ACC112 (cell line): ENCODE results near the gene SLC1A1.
"Not testable (repeated sequence)": the region's sequence is repeated elsewhere in the genome, so short reads cannot be mapped to it uniquely, and the experiment has no call there.

Source experiments
- H2AFZ ChIP-seq: fragments of 200-600 bp; sonication (generic); one replicate; pipeline ENCODE4 v1.6.0; 2017; ENCODE audit warnings: antibody characterized with exemption, low read length; ENCODE audit not compliant: unreplicated experiment
- H3K27ac ChIP-seq: fragments of 200-600 bp; sonication (generic); 2 replicates; pipeline ENCODE4 v1.5.1; 2014; ENCODE audit warnings: low read depth, mild to moderate bottlenecking, antibody characterized with exemption, low read length, moderate library complexity
- H3K27me3 ChIP-seq: fragments of 200-600 bp; sonication (generic); 2 replicates; pipeline ENCODE4 v1.6.1; 2014; ENCODE audit warnings: mild to moderate bottlenecking, antibody characterized with exemption, low read length, moderate library complexity, mixed read lengths; ENCODE audit not compliant: insufficient read depth
- H3K36me3 ChIP-seq: fragments of 200-600 bp; sonication (generic); 2 replicates; pipeline ENCODE4 v1.6.1; 2016; ENCODE audit warnings: mild to moderate bottlenecking, antibody characterized with exemption, low read length, moderate library complexity, mixed read lengths; ENCODE audit not compliant: insufficient read depth
- H3K4me1 ChIP-seq: fragments of 200-600 bp; sonication (generic); one replicate; pipeline ENCODE4 v1.6.1; 2016; ENCODE audit warnings: low read length, mixed read lengths; ENCODE audit not compliant: insufficient read depth, unreplicated experiment, control insufficient read depth
- H3K4me3 ChIP-seq: fragments of 200-600 bp; sonication (generic); 2 replicates; pipeline ENCODE4 v1.5.1; 2014; ENCODE audit warnings: mild to moderate bottlenecking, low read depth, low read length
- H3K79me2 ChIP-seq: fragments of 200-600 bp; sonication (generic); one replicate; pipeline ENCODE4 v1.6.0; 2016; ENCODE audit warnings: low read length; ENCODE audit not compliant: control insufficient read depth, unreplicated experiment, insufficient read depth

The SLC1A1 gene

DNA sequence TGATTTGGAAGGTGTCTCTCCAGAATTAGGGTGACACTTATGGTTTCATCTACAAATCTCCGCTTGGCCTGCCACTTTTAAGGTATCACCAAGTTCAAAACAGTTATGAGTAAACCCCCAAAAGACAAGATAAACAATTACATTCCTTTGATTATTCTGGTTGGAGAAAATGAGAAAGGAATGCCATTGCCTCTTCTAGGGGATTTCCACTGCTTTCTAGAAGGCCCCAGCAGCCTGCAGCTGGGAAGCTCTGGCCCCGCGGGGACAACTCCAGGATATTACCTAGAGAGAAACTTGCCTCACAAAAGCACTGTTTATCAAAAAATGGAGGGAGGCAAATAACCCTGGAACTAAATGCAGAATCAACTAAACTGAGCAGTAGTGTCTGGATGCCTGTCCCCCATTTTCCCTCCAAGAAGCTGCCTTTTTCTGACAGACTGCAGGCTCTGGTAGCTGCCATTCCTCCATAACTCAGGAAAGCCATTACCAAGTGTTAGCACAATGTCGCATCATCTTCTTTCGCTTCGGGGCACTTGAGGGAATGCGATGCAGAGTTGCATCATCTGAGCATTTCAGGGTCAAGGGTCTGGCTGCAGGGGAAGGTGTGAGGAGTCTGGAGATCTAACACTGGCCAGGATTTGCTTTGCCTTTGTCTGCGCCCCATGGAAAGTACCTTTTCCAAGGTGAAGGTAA is 100.3 kb downstream of the SLC1A1 start:
- no peak overlapping the region for H3K4me3 ChIP-seq
- no peak overlapping the region for H2AFZ ChIP-seq
- H3K79me2 ChIP-seq: no peaks in the 10 kb centered on the region
- H3K27me3 ChIP-seq: no peaks in the 10 kb centered on the region
- no peaks in the 10 kb centered on the region; the same call in 1 of the 2 replicates for H3K36me3 ChIP-seq
- no peak overlapping the region for H3K27ac ChIP-seq
- H3K4me1 ChIP-seq: peaks cover 5% of the 10 kb centered on the region

DNA sequence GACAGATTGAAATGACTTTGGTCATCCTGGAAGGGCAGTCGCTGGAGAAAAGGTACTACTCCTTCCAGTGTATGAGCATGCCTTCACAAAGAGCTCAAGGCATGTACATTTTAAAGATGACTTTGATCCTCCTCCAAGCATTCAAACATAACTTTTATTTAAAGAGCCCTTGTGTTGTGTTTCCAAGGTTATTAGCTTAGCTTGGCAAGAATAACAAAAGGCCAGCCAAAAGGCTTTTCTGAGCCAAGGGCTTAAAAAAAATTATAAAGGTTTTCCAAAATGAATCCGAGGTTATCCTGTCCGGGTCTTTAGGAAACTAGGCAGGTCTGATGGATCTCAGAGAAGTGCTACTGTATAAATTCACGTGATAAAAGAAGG is 100.8 kb downstream of the SLC1A1 start:
- H3K27ac ChIP-seq: no peak overlapping the region
- H2AFZ ChIP-seq: no peak overlapping the region
- no peak overlapping the region for H3K4me3 ChIP-seq
- no peaks in the 10 kb centered on the region for H3K36me3 ChIP-seq
- peaks cover 5% of the 10 kb centered on the region for H3K4me1 ChIP-seq
- H3K79me2 ChIP-seq: no peaks in the 10 kb centered on the region
- no peaks in the 10 kb centered on the region for H3K27me3 ChIP-seq

DNA sequence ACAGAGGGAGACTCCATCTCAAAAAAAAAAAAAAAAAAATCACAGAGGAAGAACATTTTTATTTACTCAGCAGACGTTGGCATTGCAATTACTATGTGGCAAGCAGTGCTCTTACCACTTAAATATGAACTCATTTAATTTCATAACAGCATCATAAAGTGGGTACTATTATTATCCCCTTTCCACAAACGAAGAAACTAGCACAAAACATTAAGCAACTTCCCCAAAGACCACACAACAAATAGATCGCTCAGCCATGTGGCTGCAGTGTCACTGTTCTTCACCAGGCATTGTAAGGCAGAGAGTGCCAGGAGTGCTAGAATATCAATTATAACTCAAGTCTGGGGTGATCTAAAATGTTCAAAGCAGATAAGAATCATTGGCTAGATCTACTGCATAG is 102.0 kb downstream of the SLC1A1 start:
- Histone ChIP-seq H3K27me3 (no peaks in the 10 kb centered on the region), H3K27ac (no peak overlapping the region), H2AFZ (no peak overlapping the region), H3K4me3 (no peak overlapping the region), H3K36me3 (no peaks in the 10 kb centered on the region), H3K4me1 (peaks cover 5% of the 10 kb centered on the region), H3K79me2 (no peaks in the 10 kb centered on the region)

DNA sequence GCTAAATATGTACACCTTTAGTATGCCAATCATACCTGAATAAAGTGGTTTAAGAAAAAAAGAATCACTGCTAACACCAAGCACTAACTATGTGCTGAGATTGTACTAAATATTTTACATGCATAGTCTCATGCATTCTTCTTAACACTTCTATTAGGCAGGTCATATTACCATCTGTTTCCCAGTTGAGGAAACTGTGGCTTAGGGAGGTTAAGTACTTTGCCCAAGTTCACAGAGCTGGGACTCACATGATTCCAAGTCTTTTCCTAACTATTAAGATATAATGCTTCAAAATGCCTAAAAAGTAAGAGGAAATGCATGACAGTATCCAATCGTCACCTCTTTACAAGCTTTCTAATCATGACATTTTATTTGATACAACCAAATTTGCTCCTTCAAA is 102.6 kb downstream of the SLC1A1 start:
- Histone ChIP-seq H3K4me1 (peaks cover 5% of the 10 kb centered on the region), H3K27ac (no peak overlapping the region), H3K27me3 (no peaks in the 10 kb centered on the region), H2AFZ (no peak overlapping the region), H3K79me2 (no peaks in the 10 kb centered on the region), H3K36me3 (no peaks in the 10 kb centered on the region), H3K4me3 (no peak overlapping the region)

DNA sequence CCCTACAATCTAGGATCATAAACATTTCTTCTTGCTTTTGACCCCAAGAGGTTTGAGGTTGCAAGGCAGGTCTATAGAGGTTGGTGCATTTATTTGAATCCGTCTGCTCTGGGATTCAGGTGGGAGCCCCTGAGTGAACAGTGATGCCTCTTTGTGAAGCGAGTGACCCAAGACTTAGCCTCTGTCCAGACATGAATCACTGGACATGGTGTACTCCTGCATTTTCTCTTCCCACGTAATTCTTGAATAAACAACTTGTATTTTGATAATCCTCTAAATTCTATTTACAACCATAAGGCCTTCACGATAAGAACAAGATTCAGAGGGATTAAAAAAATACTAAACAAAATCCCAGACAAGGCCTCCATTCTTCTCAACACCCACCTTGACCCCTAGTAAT is 104.3 kb downstream of the SLC1A1 start:
- H3K4me3 ChIP-seq: no peak overlapping the region
- H2AFZ ChIP-seq: no peak overlapping the region
- H3K27me3 ChIP-seq: no peaks in the 10 kb centered on the region
- H3K4me1 ChIP-seq: peaks cover 5% of the 10 kb centered on the region
- H3K27ac ChIP-seq: no peak overlapping the region
- H3K79me2 ChIP-seq: no peaks in the 10 kb centered on the region
- H3K36me3 ChIP-seq: no peaks in the 10 kb centered on the region

DNA sequence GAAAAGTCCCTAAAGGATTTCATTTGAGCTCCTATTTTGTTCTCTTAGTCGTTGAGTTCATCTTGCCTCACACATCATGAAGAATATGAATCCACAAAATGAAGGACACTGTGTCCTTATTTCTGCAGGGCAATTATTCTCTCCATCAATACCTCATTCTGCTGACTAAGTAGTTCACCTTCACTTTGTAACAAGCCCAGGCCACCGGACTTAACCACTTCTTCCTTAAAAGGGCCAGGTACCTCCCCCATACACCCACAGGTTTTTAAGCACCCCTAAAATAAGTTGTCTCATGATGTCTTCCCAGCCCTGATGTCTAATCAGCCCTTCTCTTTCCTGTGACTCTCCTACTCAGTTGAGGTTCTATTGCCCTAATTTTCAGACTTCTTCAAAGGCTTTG is 104.7 kb downstream of the SLC1A1 start:
- Histone ChIP-seq H3K36me3 (no peaks in the 10 kb centered on the region), H3K4me3 (no peak overlapping the region), H3K79me2 (no peaks in the 10 kb centered on the region), H2AFZ (no peak overlapping the region), H3K27ac (no peak overlapping the region), H3K4me1 (peaks cover 5% of the 10 kb centered on the region), H3K27me3 (no peaks in the 10 kb centered on the region)

DNA sequence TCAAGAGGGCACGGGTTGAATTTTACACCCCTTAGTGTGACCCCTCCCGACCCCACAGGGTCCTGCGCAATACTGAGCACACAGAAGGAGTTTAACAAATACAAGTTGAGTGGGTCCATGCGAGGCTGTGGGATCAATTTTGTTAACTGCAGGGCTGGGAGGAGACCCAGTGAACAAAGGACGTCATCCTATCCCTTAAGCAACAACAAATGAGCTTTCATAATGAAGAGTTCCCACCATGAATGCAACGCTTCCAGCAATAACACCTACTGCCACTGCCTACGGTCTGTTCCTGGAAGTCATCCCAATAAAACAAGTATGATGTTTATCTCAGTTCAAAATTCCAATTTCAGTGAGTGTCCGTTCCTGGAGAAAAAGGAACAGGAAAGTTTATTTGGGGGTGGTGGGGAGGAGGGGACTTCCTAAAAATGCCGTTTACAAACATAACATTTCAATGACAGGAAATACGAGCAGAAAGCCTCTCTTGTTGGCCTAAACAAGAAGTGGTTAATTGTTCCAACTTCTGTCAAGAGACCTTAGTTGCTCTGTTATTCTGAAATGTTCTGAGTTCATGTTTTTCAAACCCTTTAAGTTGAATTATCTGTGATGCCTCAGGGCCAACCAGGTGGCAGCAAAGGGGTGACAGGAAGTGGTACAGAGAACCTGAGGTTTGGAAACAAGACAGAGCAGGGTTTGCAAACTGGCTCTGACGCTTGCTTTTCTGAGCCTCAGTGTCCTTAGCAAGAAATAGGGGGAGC is 106.1 kb downstream of the SLC1A1 start:
- Histone ChIP-seq H3K79me2 (no peaks in the 10 kb centered on the region), H3K27me3 (no peaks in the 10 kb centered on the region), H3K4me1 (no peaks in the 10 kb centered on the region), H2AFZ (no peak overlapping the region), H3K4me3 (no peak overlapping the region), H3K36me3 (no peaks in the 10 kb centered on the region), H3K27ac (no peak overlapping the region)

DNA sequence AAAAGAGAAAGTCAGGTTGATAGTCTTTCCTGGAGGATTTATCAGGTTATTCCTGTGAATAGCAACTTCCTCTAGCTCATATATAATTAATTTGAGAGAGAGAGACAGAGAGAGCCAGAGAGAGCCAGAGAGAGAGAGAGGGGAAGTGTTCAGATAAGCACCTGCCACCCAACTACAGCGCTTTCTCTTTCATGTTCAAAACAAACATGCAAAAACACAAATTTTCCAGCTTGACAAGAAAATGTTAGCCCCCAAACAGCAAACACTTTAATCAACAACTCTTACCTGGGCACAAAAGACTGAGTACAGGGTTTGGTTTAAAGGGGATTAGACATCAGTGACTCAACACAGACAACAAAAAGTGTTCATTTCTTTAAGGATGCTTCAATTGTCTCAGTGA is 110.1 kb downstream of the SLC1A1 start:
- Histone ChIP-seq H3K27ac (no peak overlapping the region), H2AFZ (no peak overlapping the region), H3K4me3 (no peak overlapping the region), H3K27me3 (no peaks in the 10 kb centered on the region), H3K4me1 (no peaks in the 10 kb centered on the region), H3K36me3 (no peaks in the 10 kb centered on the region), H3K79me2 (no peaks in the 10 kb centered on the region)

DNA sequence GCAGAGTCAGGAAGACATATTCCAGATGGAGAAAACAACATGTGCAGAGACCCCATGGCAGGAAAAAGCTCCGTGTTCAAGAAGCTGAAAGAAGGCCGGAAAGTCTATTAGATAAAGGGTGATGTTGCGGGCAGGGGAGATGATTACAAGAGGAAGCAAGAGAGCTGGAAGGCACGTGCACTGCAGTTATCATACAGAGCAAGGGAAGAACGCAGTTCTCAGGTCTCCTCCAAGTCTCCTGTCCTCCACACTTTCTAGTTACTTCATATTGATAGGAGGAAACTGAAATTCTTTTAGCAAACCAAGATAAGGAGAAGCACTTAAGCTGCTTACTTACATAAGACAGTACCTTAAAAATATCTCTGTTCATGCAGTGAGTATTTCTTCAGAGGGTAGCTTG is 113.6 kb downstream of the SLC1A1 start:
- no peaks in the 10 kb centered on the region for H3K79me2 ChIP-seq
- H3K27me3 ChIP-seq: no peaks in the 10 kb centered on the region
- no peak overlapping the region for H3K4me3 ChIP-seq
- no peak overlapping the region for H2AFZ ChIP-seq
- no peaks in the 10 kb centered on the region for H3K36me3 ChIP-seq
- H3K27ac ChIP-seq: no peak overlapping the region
- H3K4me1 ChIP-seq: no peaks in the 10 kb centered on the region

DNA sequence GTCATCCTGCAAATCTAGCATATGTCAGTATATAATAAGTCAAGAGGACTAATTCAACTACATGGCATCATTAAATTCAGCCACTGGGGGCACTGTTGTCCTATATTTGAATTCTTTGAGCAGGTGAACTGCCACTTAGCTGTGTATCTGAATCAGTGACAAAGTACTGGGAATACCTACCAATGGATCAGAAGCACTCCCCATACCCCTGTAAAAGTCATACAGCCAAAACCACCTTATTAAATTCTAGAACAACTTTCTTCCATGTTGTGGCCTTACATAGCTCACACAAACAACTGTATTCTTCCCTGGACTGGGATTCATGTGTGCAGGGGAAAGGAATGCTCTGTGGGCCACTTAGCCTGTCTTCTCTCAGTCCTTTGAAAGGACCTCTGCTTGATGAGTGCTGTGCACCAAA is 114.4 kb downstream of the SLC1A1 start:
- Histone ChIP-seq H3K4me1 (no peaks in the 10 kb centered on the region), H3K27me3 (no peaks in the 10 kb centered on the region), H2AFZ (no peak overlapping the region), H3K4me3 (no peak overlapping the region), H3K27ac (no peak overlapping the region), H3K79me2 (no peaks in the 10 kb centered on the region), H3K36me3 (no peaks in the 10 kb centered on the region)

DNA sequence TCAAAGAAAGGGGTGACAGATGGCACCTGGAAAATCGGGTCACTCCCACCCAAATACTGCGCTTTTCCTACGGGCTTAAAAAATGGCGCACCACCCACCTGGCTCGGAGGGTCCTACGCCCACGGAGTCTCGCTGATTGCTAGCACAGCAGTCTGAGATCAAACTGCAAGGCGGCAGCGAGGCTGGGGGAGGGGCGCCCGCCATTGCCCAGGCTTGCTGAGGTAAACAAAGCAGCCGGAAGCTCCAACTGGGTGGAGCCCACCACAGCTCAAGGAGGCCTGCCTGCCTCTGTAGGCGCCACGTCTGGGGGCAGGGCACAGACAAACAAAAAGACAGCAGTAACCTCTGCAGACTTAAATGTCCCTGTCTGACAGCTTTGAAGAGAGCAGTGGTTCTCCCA is 115.8 kb downstream of the SLC1A1 start:
- H3K36me3 ChIP-seq, H3K4me3 ChIP-seq, H2AFZ ChIP-seq, H3K27me3 ChIP-seq, H3K27ac ChIP-seq, H3K79me2 ChIP-seq, H3K4me1 ChIP-seq: not testable (repeated sequence)
